HepG2 (cell line): ENCODE measurements around the gene MLYCD.

Experiments
- ARID4A ChIP-seq: sonication (generic); formaldehyde crosslinking; IDR thresholded peaks from 2 replicates; pipeline ENCODE4 v1.5.0; 2020; ENCODE audit warnings: mild to moderate bottlenecking, missing genetic modification reagents, borderline replicate concordance
- EZH2 ChIP-seq: conservative IDR thresholded peaks from 2 replicates; pipeline ENCODE4 v1.6.1; 2012; ENCODE audit warnings: mild to moderate bottlenecking, low read depth, low read length, moderate library complexity
- HNRNPUL1 ChIP-seq: fragments of 200-400 bp; formaldehyde crosslinking; IDR thresholded peaks from 2 replicates; pipeline ENCODE4 v1.6.1; 2017; ENCODE audit warnings: low read depth, mild to moderate bottlenecking, low read length, moderate library complexity
- POLR2A ChIP-seq, 2 experiments: IDR thresholded peaks; 2 replicates each; pipeline ENCODE4 v1.6.1; 2011; ENCODE audit warnings: low read depth in 2 of 2, low read length in 2 of 2, mild to moderate bottlenecking in 1 of 2, moderate library complexity in 1 of 2; ENCODE audit not compliant: insufficient read depth in 1 of 2
- SP1 ChIP-seq, 2 experiments: fragments of 450-650 bp in 1 of 2; sonication (generic) in 1 of 2; formaldehyde crosslinking in 1 of 2; IDR thresholded peaks; 2 replicates each; pipeline versions ENCODE4 v1.4.0 to v1.6.1; 2016 to 2020; ENCODE audit warnings: missing genetic modification reagents in 1 of 2
- ZNF501 ChIP-seq: sonication (generic); formaldehyde crosslinking; IDR thresholded peaks from 2 replicates; pipeline ENCODE4 v1.5.1; 2020; ENCODE audit warnings: mild to moderate bottlenecking, moderate library complexity, missing genetic modification reagents

- no peak for TF ChIP-seq SP1 (IDR thresholded peaks at IDR 0.05)
- TF ChIP-seq SP1 (CRISPR knock-in tag; IDR thresholded peaks at IDR 0.05) = no peak
- no peak for TF ChIP-seq ZNF501
- TF ChIP-seq HNRNPUL1 = no peak
- TF ChIP-seq POLR2A (IDR thresholded peaks at IDR 0.05; ENCODE audit: insufficient read depth in 1 of 2, low read depth in 2 of 2, low read length in 2 of 2) = no peak
- TF ChIP-seq ARID4A (CRISPR knock-in tag) = no peak
- TF ChIP-seq EZH2 = no peak
Observed at GRCh38 chr16:83882163-83882885, 16.6 kb upstream of the MLYCD start.
